Activated CD4-positive, alpha-beta T cell treated with anti-CD3 and anti-CD28 coated beads for 1 hour (primary cell): ENCODE measurements around the gene MLIP.

Experiments used
- DNase-seq: peaks from one replicate; pipeline ENCODE4 v3.0.0-alpha.2; 2020

The MLIP gene

DNA sequence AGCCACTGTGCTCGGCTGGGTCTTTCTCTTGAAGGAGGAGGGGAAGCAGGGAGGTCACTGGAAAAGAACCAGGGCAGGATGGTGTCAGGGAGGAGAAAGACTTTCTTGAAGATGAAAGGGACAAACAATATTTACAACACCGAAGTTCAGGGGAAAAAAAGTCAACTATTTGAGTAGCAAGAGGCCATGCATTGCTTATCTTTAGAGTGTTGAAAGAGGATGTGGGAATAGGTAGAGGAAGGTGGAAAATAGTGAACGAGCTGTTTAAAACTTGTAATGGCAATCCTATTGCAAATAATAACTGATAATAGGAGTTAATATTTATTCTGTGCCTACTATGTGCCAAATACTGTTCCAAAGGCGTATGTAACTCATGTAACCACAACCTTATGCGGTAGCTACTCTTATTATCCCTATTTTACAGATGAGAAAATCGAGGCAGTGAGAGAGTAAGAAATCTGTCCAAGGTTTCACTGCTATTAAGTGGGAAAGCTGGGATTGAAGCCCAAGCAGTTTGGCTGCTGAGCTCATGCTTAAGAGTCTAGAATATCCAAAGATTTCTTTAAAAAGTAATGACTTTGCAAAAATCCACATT lies 12.7 kb upstream of the MLIP start:
- DNase-seq = no peak

DNA sequence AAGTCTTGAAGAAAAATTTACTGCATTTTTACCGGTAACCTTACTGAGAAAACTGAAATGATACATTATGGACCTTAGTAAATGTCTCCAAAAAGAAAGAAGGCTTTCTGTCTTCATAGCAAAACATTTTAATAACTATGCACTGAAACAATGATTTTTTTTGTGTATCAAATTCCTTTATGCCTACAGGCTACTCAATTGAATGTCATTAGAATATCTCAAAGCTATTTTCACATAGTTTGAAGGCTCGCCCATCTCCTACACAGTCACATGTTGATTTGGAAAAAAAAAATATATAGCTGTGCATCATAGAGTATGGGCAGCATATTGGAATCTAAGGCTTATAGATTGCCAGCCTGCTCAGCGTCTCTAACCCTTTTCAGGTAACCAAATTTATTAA lies 12.0 kb upstream of the MLIP start:
- DNase-seq = no peak

- DNase-seq = no peak
These were observed 10.7 kb upstream of the MLIP start for GRCh38 chr6:54100411-54101006.

- no peak for DNase-seq
These were observed 9.0 kb upstream of the MLIP start for GRCh38 chr6:54102238-54102637.

DNA sequence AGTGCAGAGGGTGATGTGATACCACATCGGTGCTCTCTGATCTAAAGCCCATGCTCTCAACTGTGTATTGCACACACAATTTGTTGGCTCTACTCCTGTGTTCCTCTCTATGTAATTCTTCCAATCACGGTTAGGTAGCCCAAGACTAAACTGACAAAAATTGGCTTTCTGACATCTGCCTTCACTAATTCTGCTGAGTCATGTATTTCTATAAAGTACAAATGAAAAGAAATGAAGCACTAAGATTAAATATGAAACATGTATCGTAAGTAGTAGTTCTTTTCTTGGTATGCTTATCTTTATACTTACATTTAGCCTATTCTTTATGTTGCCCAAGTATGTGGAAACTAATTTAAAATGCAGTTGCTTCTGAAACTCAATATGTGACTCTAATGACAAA lies 7.7 kb upstream of the MLIP start:
- no peak for DNase-seq

DNA sequence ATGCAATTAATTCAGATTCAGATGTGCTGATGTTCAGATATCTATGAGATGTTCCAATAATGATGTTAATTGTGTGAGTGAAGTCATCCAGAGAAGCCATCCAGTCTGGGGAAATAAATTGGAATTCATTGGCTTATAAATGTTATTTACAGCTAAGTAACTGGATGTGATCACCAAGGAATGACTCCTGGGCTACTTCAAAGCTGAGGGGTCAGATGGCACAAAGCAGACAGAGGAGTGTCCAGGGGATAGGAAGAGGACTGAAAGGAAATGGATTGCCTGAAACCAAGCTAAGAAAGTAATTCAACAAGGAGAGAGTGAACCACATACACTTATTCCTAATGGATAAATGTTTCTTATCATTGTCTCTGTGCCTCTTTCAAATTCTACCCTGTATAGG lies 4.5 kb upstream of the MLIP start:
- no peak for DNase-seq

GRCh38 chr6:54107470-54108090 lies 3.7 kb upstream of the MLIP start:
- no peak for DNase-seq

DNA sequence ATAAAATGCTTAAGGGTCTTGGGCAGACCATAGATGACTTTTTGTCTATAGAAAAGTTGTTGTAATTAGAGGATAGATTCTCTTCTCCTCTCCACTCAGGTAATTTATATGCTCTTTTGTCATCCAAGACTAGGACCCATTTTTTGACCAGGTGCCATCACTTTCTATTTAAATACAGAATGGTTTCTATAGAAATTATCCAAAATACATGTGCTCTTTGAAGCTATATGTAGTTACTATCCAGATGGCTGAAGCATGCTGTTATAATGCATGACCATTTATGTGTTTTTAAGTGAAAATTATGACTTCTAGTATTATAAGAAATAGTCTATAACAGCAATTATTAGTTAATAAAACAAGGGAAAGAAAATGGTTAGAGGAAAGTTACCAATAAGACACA lies 3.0 kb upstream of the MLIP start:
- DNase-seq = no peak

DNA sequence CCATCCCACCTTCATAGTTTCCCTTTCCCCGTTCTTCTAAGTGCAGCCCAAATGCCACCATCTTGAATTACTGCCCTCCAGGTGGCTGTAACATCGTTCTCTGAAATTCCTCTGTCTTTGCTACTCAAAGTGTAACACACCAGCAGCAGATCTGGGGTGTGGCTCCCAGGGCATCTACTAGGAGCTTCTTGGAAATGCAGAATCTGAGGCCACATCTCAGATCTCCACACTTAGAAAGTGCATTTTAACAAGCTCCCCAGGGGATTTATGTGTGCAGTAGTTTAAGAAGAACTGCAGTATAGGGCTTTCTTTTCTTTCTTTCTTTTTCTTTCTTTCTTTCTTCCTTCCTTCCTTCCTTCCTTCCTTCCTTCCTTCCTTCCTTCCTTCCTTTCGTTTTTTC lies 1.7 kb upstream of the MLIP start:
- DNase-seq = no peak

- no peak for DNase-seq
These were observed 958 bp downstream of the MLIP start for GRCh38 chr6:54112151-54112650.

GRCh38 chr6:54114991-54115390 lies 3.7 kb downstream of the MLIP start:
- DNase-seq = no peak

- DNase-seq = no peak
These were observed 4.7 kb downstream of the MLIP start for GRCh38 chr6:54115966-54116365.

DNA sequence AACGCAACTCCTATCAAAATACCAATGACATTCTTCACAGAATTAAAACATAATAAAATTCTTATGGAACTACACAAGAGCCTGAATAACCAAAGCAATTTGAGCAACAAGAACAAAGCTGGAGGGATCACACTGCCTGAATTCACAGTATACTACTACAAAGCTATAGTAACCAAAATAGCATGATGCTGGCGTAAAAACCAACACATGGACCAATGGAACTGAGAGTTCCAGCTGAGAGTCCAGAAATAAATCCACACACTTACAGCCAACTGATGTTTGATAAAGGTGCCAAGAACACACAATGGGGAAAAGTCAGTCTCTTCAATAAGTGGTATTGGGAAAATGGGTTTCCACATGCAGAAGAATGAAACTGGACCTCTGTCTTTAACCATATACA lies 6.9 kb downstream of the MLIP start:
- no peak for DNase-seq

DNA sequence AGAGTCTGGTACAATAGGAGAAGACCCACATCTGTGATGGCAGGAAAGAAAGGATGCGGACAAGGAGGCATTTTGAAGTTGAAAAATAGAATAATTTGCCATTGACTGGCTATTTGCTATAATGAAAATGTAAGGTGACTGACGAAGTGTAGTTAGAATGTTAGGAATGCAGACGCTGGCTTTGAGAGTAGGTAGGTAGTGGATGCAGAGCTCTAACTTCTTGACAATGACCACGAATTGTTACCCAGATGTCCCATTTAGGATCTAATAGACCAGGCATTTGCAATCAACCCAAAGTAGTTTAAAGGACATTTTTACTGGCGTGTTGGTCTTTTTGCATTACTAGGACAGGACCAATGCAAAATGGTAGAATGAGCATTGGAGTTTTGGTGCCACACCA lies 14.2 kb downstream of the MLIP start:
- DNase-seq = no peak

GRCh38 chr6:54130179-54130578 lies 18.9 kb downstream of the MLIP start:
- DNase-seq = no peak

DNA sequence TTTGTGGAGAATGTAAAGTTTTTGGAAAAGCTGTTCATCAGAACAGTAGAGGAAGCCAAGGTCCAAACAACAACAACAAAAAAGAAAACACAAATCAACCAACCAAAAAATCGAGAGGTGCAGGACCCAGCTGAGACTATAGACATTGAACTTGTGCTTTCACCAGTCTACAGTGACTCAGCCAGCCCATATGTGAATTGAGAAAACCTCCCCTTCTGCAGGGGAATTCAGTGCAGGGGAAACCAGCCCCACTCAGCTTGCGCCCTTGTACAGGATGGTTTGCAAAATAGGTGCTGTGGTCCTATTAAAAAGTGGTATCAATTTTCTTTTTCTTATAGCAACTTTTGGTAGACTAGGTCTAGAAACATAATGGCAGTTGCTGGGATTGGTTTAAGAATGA lies 21.3 kb downstream of the MLIP start:
- DNase-seq = no peak

- DNase-seq = no peak
These were observed 21.9 kb downstream of the MLIP start for GRCh38 chr6:54133186-54133585.

GRCh38 chr6:54134935-54135334 lies 23.7 kb downstream of the MLIP start:
- DNase-seq = no peak

DNA sequence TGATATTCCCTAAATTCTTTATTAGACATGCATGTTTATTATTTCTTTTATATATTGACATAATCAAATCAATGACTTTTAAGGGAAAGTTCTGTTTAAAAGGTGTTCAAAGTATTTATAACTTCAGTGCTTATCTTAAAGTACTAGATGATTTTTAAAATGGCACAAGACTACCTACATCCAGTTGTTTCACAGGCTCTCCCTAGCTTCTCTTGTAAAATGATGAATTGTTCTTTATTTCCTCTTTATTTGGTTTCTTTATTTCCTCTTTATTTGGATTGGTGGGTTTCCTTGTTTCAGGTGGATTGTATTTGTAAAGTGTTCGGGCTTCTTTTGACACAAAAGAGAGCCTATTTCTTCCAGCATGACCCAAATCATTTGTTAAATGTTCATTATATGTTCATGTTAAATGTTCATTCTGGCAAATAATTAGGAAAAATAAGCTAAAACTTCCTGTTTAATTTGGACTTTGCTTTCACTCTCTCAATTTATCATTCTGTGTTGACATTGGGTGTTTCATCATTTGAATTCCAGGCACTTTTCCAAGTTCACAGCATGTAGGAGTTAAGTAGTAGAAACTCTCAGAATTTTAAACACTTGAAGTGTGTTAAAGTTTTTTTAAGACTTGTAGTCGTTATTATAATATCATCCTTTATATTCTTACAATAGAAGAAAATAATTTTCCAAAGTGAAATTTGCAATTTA lies 24.6 kb downstream of the MLIP start:
- no peak for DNase-seq

GRCh38 chr6:54138795-54139194 lies 27.6 kb downstream of the MLIP start:
- no peak for DNase-seq

GRCh38 chr6:54140811-54141210 lies 29.6 kb downstream of the MLIP start:
- DNase-seq = no peak

DNA sequence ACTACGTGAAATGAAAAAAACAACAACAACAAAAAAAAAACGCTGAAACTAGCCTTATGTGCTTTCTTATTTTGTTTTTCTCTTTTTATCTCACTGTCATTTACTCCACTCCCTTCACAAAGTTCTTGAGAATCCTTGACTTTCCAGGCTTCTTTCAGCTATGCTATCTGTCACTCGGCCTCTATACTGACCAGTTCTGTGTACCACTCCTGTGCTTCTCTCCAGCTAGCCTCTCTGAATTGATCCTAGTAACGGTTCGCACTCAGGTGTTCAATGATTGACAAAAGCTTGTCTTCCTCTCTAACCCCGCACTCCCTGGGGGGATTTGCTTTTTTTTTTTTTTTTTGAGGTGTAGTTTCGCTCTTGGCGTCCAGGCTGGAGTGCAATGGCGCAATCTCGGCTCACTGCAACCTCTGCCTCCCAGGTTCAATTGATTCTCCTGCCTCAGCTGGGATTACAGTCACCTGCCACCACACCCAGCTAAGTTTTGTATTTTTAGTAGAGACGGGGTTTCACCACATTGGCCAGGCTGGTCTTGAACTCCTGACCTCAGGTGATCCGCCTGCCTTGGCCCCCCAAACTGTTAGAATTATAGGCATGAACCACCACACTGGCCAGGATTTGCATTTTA lies 31.8 kb downstream of the MLIP start:
- no peak for DNase-seq

- DNase-seq = no peak
These were observed 40.6 kb downstream of the MLIP start for GRCh38 chr6:54151861-54152260.
